Stimulated activated CD4-positive, alpha-beta T cell treated with anti-CD3 and anti-CD28 coated beads, Interleukin-12 subunit alpha, Interleukin-12 subunit beta, amount 100 ng/mL, for 48 hours (primary cell): ENCODE measurements around the gene MON2.
A peak's percentile ranks its signal among the peaks of the same experiment; 100 is the strongest.
"Not testable (repeated sequence)": the region's sequence is repeated elsewhere in the genome, so short reads cannot be mapped to it uniquely, and the experiment has no call there.

Experiments
- DNase-seq, 3 donors: peaks; one replicate each; pipeline ENCODE4 v3.0.0-alpha.2; 2020; ENCODE audit warnings: low read depth in 2 of 3, low spot score in 1 of 3

Gene MON2

GRCh38 chr12:62543741-62544140, 77.1 kb downstream of the MON2 start:
- DNase-seq: no peak

- DNase-seq: no peak
Observed at GRCh38 chr12:62552906-62553556, 86.4 kb downstream of the MON2 start.

GRCh38 chr12:62559366-62559765, 92.7 kb downstream of the MON2 start:
- DNase-seq: not testable (repeated sequence)

GRCh38 chr12:62562846-62563245, 96.2 kb downstream of the MON2 start:
- no peak for DNase-seq

GRCh38 chr12:62575036-62575435, 108.4 kb downstream of the MON2 start:
- DNase-seq: no peak

GRCh38 chr12:62576503-62576902, 109.9 kb downstream of the MON2 start:
- no peak for DNase-seq

GRCh38 chr12:62578726-62579125, 112.1 kb downstream of the MON2 start:
- no peak for DNase-seq

- DNase-seq: no peak
Observed at GRCh38 chr12:62581288-62582064, 114.8 kb downstream of the MON2 start.

- DNase-seq: no peak
Observed at GRCh38 chr12:62582065-62582366, 115.4 kb downstream of the MON2 start.

- no peak for DNase-seq
Observed at GRCh38 chr12:62584619-62585018, 118.0 kb downstream of the MON2 start.

GRCh38 chr12:62586850-62587249, 120.2 kb downstream of the MON2 start:
- no peak for DNase-seq

- no peak for DNase-seq
Observed at GRCh38 chr12:62588916-62589315, 122.3 kb downstream of the MON2 start.

GRCh38 chr12:62597253-62597652, 130.6 kb downstream of the MON2 start:
- DNase-seq: no peak

GRCh38 chr12:62598846-62599245, 132.2 kb downstream of the MON2 start:
- DNase-seq: no peak

GRCh38 chr12:62599854-62600437, 133.3 kb downstream of the MON2 start:
- DNase-seq: no peak

- DNase-seq: no peak
Observed at GRCh38 chr12:62601765-62602164, 135.1 kb downstream of the MON2 start.

- DNase-seq: peak; percentile 70 to 83 (median 76)
Observed at GRCh38 chr12:62602255-62603060, 135.8 kb downstream of the MON2 start.

GRCh38 chr12:62603061-62603810, 136.6 kb downstream of the MON2 start:
- peak; percentile 56 to 71 (median 62) for DNase-seq

GRCh38 chr12:62603811-62604098, 137.1 kb downstream of the MON2 start:
- no peak for DNase-seq

- DNase-seq: no peak
Observed at GRCh38 chr12:62604373-62604772, 137.7 kb downstream of the MON2 start.

- no peak for DNase-seq
Observed at GRCh38 chr12:62604871-62605270, 138.2 kb downstream of the MON2 start.
